ENCODE measurements around the gene NME4.
A peak's percentile ranks its signal among the peaks of the same experiment; 100 is the strongest.

Gene NME4

DNA sequence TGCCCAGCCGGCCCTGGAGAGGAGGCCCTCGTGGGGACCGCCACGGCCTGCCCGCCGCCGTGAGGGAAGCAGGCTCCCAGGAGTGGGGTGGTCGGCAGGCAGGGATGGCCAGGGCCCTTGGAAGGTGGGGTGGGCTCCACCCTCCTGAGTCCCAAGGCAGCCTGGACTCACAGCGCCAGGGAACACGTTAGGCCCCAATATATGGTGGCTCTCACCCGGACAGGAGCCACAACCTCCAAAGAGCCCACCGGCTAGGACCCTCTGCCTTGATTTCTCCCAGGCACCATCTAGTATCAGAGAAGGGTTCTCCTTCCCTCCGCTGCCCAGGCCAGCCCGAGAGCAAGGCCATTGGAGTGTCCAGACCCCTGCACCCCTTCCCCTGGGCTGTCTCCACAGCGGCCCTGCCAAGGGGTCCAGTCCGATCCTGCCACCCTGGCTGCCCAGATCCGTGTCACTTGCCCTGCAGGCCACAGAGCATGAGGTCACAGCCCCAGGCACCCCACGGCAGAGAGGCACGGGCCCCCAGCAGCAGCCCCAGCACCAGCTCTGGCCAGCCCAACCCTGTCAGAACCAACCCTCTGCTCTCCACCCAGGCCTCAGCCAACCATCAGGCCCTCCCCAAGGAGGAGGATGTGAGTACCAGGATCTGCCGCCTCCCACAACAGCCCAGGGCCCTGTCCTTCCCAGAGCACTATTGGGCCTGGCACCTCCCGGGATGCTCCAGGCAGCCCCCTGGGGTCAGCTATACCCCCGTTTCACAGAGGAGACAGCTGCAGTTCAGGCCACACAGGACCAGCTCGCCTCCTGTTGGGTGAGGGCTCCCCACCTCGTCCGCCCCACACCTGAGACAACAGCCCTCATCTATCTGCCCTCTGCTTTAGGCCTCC is 43.4 kb upstream of the NME4 start:
- peak overlapping the region; percentile 59 for H3K4me3 ChIP-seq (ENCODE audit: low read depth, low read length)
- TF ChIP-seq, protein P1, sequence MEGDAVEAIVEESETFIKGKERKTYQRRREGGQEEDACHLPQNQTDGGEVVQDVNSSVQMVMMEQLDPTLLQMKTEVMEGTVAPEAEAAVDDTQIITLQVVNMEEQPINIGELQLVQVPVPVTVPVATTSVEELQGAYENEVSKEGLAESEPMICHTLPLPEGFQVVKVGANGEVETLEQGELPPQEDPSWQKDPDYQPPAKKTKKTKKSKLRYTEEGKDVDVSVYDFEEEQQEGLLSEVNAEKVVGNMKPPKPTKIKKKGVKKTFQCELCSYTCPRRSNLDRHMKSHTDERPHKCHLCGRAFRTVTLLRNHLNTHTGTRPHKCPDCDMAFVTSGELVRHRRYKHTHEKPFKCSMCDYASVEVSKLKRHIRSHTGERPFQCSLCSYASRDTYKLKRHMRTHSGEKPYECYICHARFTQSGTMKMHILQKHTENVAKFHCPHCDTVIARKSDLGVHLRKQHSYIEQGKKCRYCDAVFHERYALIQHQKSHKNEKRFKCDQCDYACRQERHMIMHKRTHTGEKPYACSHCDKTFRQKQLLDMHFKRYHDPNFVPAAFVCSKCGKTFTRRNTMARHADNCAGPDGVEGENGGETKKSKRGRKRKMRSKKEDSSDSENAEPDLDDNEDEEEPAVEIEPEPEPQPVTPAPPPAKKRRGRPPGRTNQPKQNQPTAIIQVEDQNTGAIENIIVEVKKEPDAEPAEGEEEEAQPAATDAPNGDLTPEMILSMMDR (IDR thresholded peaks at IDR 0.05; ENCODE audit: borderline replicate concordance, insufficient read depth, low read depth, low read length) = no peak

DNA sequence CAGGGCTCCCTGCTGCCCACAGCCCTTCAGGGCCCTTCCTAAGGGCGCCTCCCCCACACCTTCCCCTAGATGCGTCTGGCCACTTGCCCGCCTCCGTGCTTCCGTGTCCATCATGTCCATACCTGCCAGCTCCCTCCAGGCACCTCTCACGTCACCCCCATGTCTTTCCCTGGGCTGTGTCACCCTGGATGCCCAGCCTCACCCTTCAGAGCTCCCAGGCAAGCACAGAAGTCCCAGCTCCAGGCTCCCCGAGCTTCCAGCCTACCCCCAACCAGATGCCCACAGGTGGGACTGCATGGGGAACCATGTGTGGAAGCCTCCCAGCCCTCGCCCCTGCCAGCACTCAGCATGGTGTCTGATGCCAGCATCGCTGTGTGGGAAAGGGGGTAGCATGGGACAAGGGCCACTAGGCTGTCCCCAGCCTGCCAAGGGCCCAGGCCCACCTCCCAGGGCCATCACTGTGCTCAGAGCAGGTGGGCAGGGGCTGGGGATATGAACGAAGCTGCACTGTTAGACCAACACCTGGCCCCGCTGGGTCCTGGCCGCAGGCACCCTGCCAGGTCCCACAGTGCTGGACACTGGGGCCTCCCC is 42.6 kb upstream of the NME4 start:
- H3K4me3 ChIP-seq (ENCODE audit: low read depth, low read length) = no peak overlapping the region
- TF ChIP-seq, protein P1 (IDR thresholded peaks at IDR 0.05; ENCODE audit: borderline replicate concordance, insufficient read depth, low read depth, low read length) = no peak

DNA sequence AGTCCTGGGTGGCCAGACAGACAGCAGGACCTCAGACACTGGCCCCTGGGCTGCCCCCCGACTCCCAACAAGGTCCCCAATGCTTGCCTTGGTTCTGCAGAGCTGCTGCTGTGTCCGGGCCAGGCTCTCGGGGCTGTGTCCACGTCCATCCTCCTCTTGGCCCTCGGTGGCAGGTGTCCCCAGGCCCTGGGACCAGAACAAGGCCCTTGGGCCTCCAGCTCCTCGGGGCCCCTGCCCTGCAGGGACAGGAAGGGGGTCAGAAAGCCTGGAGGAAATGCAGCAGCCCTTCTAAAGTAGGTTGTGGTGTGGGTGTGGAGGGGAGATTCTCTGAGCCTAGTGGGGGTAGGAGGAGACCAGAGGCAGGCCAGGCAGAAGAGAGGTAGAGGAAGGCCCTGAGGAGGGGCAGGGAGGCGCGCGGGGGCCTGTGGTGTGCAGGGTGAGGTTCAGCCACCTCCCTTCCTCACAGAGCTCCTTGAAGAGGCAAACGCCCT is 42.0 kb upstream of the NME4 start:
- TF ChIP-seq, protein P1 (IDR thresholded peaks at IDR 0.05; ENCODE audit: borderline replicate concordance, insufficient read depth, low read depth, low read length) = no peak
- no peak overlapping the region for H3K4me3 ChIP-seq (ENCODE audit: low read depth, low read length)

DNA sequence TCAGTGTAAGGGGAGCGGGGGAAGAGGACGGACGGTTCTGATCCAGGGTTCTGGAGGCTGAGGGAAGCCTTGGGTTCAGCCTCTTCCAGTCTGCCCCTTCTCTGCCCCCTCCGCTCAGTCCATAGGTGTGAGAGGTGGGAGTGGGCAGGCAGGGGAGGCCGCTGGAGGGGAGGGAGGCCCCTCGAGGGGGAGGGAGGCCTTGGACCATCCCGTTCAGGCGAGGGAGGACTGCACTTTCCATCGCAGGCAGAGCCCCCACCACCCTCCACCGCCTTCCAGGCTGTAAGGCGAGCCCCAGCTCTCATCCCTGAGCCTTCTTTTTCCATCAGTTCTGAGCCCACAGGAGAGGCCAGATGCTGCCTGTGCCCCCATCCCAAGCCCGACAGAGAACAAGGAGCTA is 40.3 kb upstream of the NME4 start:
- H3K4me3 ChIP-seq (ENCODE audit: low read depth, low read length) = no peak overlapping the region
- TF ChIP-seq, protein P1 (IDR thresholded peaks at IDR 0.05; ENCODE audit: borderline replicate concordance, insufficient read depth, low read depth, low read length) = no peak

DNA sequence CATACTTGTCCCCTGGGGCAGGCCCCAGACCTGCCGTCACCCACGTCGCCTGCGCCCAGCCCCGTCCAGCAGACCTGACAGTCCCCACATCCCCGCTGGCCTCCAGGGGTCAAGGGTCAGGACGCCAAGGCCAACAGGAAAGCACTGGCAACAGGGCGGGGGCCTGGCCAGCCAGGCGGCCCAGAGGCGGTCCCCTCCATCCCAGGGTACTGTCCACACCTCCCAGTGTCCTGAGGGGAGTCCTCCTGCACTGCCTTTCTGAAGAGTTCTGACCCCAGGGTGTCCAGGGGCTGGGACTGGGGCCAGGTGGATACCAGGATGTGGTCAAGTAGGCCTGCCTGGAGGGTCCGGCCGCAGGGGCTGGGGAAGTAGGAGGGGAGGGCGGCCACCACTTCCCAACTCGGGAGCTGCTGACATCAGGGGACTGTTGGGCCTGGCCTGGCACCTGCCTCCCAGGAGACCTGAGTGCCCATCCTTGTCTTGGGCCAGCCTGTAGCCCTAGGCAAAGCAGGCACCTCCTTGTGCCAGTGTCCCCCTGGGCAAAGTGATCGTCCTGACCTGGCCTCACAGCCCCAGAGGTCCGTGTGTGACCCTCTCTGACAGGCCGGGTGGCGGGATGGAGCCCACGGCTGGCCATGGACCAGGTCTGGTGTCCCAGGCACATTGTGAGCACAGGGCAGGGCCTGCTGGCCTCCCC is 37.8 kb upstream of the NME4 start:
- TF ChIP-seq, protein P1 (IDR thresholded peaks at IDR 0.05; ENCODE audit: borderline replicate concordance, insufficient read depth, low read depth, low read length) = no peak
- no peak overlapping the region for H3K4me3 ChIP-seq (ENCODE audit: low read depth, low read length)

DNA sequence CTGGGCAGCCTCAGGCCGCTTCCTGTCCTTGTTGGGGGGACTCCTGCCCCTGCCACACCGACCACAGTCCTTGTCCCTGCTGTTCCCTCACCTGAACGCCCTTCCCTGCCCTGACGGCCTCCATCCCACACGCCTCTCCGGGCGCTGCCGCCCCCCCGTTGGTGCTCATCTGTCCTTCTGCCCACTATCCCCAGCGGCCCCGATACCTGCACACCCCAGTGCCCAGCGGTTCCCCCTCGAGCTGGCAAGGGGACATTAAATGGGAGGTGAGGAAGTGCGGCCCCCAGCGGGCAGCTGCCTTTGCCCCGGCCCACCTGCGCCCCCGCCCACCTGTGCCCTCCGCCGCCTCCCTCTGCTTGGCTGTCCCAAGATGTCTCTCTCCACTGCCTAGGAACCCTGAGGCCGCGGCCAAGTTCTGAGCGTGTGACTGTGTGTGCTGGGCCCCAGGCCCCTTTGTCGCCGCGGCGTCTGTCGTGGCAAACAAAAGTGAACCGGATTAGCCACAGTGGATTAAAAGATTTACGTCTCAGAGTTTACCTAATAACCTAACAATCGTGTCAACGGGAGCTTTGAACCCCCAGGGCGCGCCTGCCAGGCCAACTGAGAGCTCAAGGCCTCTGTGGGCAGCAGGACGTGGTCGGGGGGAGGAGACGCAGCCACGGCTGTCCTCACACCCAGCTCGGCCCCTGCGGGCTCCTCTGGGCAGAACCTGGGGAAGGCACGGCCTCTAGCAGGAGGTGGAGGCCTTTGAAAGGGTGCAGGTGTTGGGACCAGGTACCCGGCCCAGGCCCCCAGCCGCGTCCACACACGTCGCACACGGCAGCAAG is 36.9 kb upstream of the NME4 start:
- no peak overlapping the region for H3K4me3 ChIP-seq (ENCODE audit: low read depth, low read length)
- TF ChIP-seq, protein P1 (IDR thresholded peaks at IDR 0.05; ENCODE audit: borderline replicate concordance, insufficient read depth, low read depth, low read length) = no peak

Data from GM12875 (cell line).